HG02943 (cell line): Measurements from ENCODE around the gene NTPCR.

ENCODE experiments used
- ATAC-seq: cut with Tn5 transposase; IDR thresholded peaks from one replicate; pipeline ENCODE4 v1.9.1; 2021; ENCODE audit warnings: mild to moderate bottlenecking, low read depth, moderate library complexity; ENCODE audit not compliant: unreplicated experiment

NTPCR gene

DNA sequence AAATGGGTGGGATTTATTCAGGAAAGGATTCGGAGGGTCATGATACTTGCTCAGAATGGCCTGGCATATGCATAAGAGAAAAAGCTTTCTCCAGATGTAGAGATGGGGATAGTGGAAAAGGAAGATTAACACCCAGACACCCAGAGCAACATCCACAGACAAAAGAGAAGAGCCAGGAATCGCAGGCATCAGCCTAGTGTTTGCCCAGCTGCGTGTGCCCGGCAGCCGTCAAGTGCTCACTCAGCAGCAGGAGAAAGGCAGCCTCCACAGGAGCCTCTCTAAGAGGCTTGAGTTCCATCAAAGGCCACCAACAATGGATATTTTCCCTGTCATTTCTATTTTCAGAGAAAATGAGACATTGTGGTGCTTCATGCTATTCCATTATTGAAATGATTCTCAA lies 54.7 kb downstream of the NTPCR start:
- no peak for ATAC-seq

DNA sequence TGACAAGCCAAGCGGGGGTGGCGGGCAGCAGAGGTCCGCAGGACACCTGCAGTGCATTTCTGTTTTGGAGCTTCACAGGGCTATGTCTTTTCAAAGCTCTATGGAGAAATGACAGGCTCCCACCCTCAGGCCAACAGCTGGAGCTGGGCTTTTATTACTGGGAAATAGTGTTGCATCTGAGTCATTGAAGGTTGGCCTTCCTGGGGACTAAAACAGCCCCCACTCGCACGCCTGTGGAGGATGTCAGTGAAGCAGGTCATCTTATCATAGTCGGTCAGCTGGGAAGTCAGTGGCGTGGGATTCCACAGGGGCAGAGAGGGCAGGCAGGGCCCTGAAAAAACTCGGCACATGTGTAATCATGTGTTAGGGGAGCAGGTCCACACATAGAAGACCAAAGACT lies 55.3 kb downstream of the NTPCR start:
- ATAC-seq: no peak

DNA sequence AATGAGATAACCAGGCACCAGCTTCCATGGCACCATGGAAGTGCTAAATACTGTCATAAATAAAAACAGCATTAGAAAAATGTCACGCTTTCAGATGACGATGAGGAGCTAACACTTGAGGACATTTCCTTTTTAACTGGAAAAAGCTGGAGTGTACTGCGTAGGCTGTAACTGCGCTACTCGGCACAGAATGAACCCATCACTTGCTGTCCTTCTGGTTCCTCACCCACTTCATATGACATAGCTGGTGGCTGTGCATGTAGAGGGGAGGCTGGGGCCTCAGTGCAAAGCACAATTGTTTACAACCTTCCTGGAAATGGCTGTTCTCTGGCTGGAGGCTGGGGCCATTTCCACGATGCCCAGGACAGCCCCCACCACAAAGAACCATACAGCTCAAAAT lies 55.7 kb downstream of the NTPCR start:
- no peak for ATAC-seq

DNA sequence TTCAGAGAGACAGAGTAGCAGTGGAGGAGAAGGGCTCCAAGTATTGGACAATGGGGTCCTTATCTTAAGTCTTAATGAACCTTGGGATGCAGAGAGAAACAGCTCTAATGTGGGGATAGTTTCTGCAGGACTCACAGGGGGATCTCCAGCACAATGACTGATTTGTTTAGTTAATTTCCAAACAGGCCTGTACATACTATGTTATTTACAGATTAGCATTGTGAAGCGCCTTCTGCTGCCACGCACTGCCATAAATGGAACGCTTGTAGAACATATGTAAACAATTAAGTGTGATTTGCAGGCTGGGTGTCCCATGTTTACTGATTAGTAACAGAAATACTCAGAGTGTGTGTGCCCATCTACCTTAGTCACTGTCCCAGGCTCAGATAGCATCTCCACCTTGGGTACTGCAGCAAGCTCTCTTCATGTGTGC lies 56.1 kb downstream of the NTPCR start:
- ATAC-seq: no peak

DNA sequence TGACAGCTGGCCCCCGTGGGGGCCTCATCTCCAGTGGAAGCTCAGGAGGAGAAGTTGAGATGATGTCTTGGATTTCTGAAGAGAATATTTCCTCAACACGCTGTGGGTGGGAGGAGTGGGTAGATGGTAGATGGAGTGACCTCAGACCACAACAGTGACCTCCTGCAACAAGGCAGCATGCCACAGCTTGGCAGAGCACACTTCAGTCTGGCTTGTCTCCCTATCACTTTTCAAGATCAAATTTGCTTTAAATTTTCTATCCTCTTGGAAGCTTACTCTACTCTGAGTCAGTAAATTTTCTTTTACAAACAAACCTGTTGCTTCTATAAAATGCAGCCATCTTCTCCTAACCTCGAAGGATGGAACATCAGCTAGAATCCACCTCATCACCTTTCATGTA lies 59.7 kb downstream of the NTPCR start:
- ATAC-seq: no peak

DNA sequence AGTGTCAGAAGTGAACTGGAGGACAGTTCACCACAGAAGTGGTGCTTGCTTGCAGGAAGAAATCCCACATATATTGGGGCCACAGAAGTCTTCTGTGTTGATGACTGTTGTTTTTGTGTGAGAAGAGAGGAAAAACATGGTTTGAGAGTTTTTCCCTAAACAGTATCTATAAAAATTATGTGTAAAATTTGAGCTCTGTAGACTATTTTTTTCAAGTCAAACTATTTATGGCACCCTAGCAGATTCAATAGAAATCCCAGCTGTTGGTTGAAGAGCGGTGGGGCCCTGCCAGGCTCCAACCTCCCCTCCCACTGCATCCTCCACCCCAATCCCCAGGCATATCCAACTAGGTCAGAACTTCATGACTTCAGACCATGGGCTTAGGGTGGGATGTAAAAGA lies 61.6 kb downstream of the NTPCR start:
- ATAC-seq: no peak

DNA sequence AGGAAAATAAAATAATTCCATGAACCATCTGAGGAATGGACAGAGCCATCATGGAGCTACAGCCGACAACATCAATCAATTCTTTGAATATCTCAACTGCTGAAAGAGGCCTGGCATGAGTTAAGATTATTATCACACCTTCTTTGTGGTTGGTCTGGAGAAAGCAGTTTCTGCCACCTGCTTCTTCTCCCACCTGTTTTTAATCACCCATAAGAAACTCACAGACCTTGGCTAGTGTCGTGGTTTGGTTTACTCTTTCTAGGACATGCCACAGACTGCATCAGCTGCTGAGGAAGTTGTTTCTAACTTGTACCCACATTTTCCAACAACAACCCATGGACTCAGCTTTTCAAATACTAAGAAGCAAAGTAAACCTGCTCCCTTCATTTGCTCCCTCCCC lies 65.6 kb downstream of the NTPCR start:
- no peak for ATAC-seq

DNA sequence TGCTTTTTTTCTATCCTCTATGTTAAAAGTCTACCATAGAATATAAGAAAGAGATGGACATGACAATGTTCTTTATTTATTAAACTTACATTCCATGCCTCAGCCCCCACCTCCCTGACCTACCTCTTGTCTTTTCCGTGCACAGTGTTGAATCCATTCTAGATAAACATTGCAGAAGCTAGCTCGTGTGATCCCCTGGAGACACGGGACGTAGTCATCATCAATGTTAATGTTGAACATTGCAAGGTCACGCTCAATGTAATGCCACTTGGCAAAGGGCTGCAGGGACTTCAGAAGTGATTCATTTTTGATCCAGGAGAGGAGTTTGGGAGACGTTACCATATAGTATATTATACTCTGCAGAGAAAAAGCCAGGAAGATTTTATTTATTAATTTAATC lies 66.4 kb downstream of the NTPCR start:
- no peak for ATAC-seq

DNA sequence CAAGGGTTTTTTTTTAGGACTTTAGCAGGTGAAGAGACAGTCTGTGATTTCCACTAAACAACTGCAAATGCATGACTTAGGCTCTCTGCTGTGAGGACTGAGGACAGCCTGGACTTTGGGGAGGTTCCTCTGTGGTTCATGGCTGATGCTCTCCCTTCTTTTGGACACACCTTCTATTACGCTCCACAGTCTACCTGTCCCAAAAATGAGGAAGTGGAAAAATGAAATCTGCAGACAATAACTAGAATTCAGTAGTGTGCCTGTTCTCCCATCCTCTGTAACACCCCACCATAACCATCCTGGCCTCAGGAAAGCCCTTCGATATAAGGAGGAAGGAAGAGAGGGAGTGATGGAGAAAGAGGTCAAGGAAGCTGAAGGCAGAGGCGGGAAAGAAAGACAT lies 68.7 kb downstream of the NTPCR start:
- no peak for ATAC-seq

DNA sequence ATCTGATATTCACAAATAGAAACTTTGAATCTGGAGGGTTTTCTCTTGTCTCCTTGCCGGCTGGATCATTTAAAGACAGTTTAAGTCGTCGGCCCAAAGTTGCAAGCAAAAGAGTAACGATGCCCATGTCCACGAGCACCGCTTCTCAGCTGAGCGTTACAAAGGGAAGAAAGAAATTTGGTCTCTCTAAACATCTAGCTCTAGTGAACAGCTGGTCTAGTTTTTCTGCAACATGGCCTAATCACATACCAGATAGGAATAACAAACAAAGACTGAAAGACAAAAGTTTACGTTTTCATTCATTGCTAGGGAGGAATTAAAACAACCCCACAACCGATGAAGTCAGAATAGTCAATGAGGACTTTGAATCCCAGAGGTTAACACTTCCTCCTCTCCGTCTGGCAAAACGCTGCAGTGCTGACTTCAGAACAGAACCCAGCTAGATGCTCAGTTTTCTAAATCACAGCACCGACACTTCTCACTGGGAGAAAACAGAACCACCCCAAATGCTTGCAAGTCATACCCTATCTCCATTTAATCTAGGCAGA lies 69.4 kb downstream of the NTPCR start:
- ATAC-seq: no peak

DNA sequence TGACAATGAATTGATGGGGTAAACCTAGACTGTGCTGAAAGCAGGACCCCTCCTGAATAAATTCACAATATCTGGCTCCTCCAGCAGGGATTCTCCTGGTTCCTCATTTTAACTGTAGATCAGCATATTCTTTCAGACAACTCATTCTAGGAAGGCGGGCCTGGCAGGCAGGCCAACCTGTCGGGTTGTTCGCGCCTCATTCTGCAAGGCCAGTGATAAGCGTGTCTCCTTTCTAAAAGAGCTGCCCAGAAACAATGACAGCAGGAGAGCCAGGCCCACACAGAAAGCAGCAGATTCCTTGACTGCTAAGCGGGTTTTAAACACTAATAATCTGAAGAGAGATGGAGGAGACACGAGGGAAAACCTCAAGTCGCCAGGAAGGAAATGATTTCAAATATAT lies 70.0 kb downstream of the NTPCR start:
- no peak for ATAC-seq

DNA sequence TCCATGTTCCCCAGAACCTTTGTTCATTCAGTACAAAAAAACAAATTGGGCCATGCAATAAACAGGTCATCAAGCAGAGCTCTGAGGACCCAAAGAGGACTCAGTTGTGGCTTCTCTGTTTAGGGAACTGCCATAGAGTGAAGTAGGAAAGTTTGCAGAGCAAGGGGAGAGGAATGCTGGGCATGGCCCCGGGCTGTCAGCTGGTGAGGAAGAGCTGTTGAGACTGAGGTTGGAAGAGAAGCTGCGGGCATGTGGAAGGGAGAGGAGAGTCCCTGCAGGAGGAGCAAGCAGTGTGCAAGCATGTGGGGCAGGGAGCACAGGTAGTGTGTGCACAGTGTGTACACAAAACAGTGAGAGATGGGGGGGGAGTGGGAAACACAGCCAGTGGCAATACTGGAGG lies 71.8 kb downstream of the NTPCR start:
- no peak for ATAC-seq

DNA sequence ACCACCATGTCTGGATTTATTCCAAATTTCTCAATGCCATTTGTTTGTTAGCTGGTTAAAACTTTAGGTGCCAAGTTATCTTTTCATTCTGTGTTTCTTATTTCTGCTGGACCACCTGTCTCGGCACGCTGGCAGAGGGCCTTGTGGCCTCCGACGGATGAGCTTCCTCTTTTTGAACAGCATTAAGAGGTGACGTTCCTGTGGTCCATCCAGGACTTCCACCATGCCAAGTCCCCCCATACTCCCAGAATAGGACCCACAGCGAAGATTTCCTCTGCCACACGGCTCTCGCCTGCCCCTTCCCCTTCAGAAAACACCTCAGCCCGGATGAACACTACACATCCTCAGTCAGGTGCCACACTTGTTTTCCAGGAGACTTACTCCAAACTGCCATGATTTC lies 73.8 kb downstream of the NTPCR start:
- no peak for ATAC-seq

DNA sequence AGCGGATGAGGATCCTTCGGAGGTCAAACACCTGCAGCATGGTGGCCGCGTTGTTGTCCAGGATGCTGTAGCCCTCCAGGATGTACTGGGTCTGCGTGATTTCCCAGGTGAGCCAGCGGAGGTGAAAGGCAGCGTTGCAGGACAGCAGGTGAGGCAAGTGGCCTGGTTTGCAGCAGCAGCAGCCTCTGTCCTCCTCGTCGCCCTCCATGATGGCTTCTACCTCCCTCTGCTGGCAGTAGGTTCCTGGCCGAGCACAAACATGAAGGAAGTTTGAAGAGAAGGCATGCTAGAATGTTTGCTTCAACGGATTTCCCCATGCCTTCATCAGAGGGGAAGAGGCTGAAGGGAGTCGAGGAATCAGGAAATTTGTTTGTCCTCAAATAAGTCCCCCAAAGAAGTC lies 74.7 kb downstream of the NTPCR start:
- ATAC-seq: no peak

DNA sequence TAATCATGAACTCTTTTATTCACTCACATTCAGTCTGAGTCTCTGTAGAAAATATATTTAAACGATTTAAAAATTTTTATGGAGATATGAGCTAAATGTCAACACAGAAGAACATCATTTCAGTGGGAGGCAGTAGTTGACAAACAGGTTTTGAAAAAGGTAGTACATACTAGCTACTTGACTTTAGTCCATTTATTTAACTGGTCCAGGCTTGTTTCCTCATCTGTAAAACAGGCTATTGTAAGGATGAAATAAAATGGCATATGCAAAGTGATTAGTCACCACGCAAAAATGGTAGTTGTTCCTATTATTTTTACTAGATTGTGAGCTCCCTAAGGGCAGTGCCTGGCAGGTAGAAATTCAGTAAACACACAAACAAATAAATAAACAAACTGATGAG lies 75.2 kb downstream of the NTPCR start:
- no peak for ATAC-seq

DNA sequence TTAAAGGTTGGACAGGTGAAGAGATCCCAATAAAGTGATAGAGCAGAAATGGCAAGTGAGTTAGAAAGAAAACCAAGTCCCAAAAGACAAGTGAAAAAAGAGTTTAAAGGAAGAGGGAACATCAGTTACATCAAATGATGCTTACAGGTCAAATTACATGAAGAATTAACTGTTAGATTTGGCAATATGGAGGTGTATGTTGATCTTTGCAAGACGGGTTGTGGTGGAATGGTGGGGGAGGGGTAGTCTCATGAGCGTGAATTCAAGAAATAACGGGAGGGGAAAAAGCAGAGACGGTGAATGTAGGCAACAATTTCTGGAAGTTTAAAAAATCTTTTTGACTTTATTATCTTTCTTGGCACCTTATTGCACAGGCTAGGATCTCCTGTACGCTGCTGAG lies 76.6 kb downstream of the NTPCR start:
- no peak for ATAC-seq

DNA sequence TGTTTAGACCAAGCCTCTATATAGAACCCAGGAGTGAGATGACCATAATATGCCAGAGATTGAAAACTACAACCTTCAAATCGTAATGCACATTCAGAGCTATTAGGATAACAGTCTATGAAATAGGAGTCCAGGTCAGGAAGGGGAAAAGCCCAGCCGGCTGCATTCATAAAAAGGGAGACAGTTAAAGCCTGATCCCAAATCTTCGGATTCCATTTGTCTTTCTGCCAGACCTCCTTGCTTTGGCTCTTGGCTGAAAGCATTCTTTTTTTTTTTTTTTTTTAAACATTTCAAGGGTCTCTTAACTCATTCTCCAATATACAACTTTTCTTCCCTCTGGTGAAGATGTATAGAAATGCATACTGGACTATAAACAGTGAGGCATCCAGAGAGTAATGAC lies 81.1 kb downstream of the NTPCR start:
- ATAC-seq: no peak

DNA sequence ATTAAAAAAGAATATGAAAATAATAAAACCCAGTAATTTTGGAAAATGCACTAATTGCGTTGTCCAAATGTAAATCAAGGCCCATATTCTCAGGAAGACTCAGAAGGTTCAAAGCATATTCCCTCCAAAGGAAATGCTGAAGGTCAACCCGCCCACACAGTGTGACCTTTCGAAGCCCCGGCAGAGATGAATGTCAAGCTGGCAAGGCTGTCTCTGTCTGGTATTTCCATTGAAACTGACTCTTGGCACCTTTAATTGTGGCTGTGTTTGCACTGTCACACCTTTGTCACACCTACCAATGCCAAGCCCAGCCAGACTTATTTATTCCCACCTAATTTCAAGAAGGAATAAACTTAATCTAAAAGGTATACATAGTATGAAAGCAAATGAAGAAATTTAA lies 82.5 kb downstream of the NTPCR start:
- no peak for ATAC-seq

DNA sequence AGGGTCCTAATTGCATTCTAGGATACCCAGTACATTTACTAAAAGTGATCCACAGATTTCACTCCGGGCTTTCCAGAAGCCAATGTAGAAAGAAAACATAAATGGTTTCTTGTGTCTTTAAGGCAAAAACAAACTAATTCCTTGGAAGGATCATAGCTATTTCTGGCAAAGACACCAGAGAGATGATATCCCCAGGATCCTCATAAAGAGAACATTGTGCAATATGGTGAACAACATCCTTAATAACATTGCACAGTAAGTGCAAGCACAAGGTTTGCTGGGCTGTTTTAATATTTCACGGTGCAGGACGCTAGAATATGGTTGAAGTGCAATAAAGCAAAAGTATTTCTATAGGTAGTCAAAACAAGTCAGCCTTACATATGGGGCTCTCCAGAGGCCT lies 83.0 kb downstream of the NTPCR start:
- ATAC-seq: no peak
